OCI-LY7 (cell line): ENCODE data around the gene SLC25A26. TPM values are rescaled to one million over a fixed set of nuclear protein-coding genes. Genes with fewer than 3 reads are reported as not detected.

ENCODE experiments used
- BruUV-seq: library from RNA; stranded (reverse); fragments of 400-500 nt; replicated peaks from 2 replicates; lab custom pipeline; 2021; lab: Mats Ljungman, UMichigan
- CTCF ChIA-PET: fragments of 300-600 bp; sonication (Branson Sonifier 250); formaldehyde crosslinking; loops from one replicate; lab custom pipeline; 2022; ENCODE audit warnings: antibody characterized with exemption; ENCODE audit not compliant: unreplicated experiment; lab: Charles Lee
- POLR2A ChIA-PET: fragments of 300-600 bp; sonication (Branson Sonifier 250); formaldehyde crosslinking; loops from one replicate; lab custom pipeline; 2022; ENCODE audit warnings: antibody characterized with exemption; lab: Charles Lee
- DNase-seq: peaks from one replicate; pipeline ENCODE4 v3.0.0-alpha.2; 2015; ENCODE audit warnings: low spot score
- H2AFZ ChIP-seq: fragments of 200-600 bp; sonication (generic), shearing (Covaris generic); 2 replicates; pipeline ENCODE4 v1.6.1; 2014; ENCODE audit warnings: mild to moderate bottlenecking, antibody characterized with exemption, low read length, moderate library complexity
- H3K27ac ChIP-seq: fragments of 200-600 bp; sonication (generic); 2 replicates; pipeline ENCODE4 v1.5.1; 2014; ENCODE audit warnings: mixed run types, low read depth, mild to moderate bottlenecking, moderate library complexity, low read length, inconsistent platforms; ENCODE audit not compliant: poor library complexity, severe bottlenecking
- H3K36me3 ChIP-seq: fragments of 200-600 bp; sonication (generic); 2 replicates; pipeline ENCODE4 v1.6.1; 2014; ENCODE audit warnings: mild to moderate bottlenecking, antibody characterized with exemption, low read length, moderate library complexity, mixed read lengths; ENCODE audit not compliant: insufficient read depth
- H3K4me1 ChIP-seq: fragments of 200-600 bp; sonication (generic); 2 replicates; pipeline ENCODE4 v1.5.1; 2014; ENCODE audit warnings: mild to moderate bottlenecking, low read length; ENCODE audit not compliant: insufficient read depth, poor library complexity, severe bottlenecking
- H3K4me2 ChIP-seq: fragments of 200-600 bp; sonication (generic); 2 replicates; pipeline ENCODE4 v1.6.1; 2014; ENCODE audit warnings: mild to moderate bottlenecking, low read length
- H3K4me3 ChIP-seq: fragments of 200-600 bp; sonication (generic); 2 replicates; pipeline ENCODE4 v1.5.1; 2014; ENCODE audit warnings: mild to moderate bottlenecking, low read depth, low read length; ENCODE audit not compliant: poor library complexity, severe bottlenecking
- H3K79me2 ChIP-seq: fragments of 200-600 bp; sonication (generic); 2 replicates; pipeline ENCODE4 v1.6.1; 2016; ENCODE audit warnings: low read depth, mild to moderate bottlenecking, low read length, moderate library complexity, mixed read lengths; ENCODE audit not compliant: insufficient read depth
- H3K9me2 ChIP-seq: fragments of 200-600 bp; sonication (generic); 2 replicates; pipeline ENCODE4 v1.6.1; 2016; ENCODE audit warnings: mild to moderate bottlenecking, low read length, mixed read lengths; ENCODE audit not compliant: insufficient read depth
- H3K9me3 ChIP-seq: fragments of 200-600 bp; sonication (generic); 2 replicates; pipeline ENCODE4 v1.6.1; 2014; ENCODE audit warnings: mild to moderate bottlenecking, mixed run types, low read length, mixed read lengths
- H4K20me1 ChIP-seq: fragments of 200-600 bp; sonication (generic); 2 replicates; pipeline ENCODE4 v1.6.1; 2014; ENCODE audit warnings: mild to moderate bottlenecking, antibody characterized with exemption, low read length, moderate library complexity, mixed read lengths; ENCODE audit not compliant: insufficient read depth
- EZH2phosphoT487 ChIP-seq: fragments of 200-600 bp; sonication (generic); IDR thresholded peaks from 2 replicates; pipeline ENCODE4 v1.6.1; 2018; ENCODE audit warnings: low read depth, borderline replicate concordance, mild to moderate bottlenecking, mixed run types, antibody characterized with exemption, low read length, moderate library complexity, mixed read lengths
- intact Hi-C: fragments of 100-400 bp; cut with micrococcal nuclease; formaldehyde crosslinking; loops from one replicate; pipeline ENCODE4 v1.10.0; 2022; ENCODE audit not compliant: unreplicated experiment
- total RNA-seq, 2 experiments: library from RNA; depleted of rRNA in 1 of 2; stranded (reverse); fragments of >200 nt in 1 of 2; shearing (Covaris generic) in 1 of 2; gene quantifications; 2 replicates each; pipeline ENCODE4 v1.2.3, GENCODE V29; 2014 to 2022
- TF ChIP-seq, protein P1 (sequence below): fragments of 200-600 bp; sonication (generic); conservative IDR thresholded peaks from 2 replicates; pipeline ENCODE4 v1.5.1; 2014; ENCODE audit warnings: mild to moderate bottlenecking, antibody characterized with exemption, low read length, moderate library complexity, mixed read lengths

Gene SLC25A26
- total RNA-seq, 2 experiments from 2014 or later: 9.8 to 14.2 TPM

GRCh38 chr3:66392512-66392911 is 171.7 kb downstream of the SLC25A26 start:
- POLR2A ChIA-PET: no interaction called here
- H3K9me2 ChIP-seq: no peaks in the 10 kb centered on the region
- intact Hi-C loops: no loop called here

GRCh38 chr3:66392966-66393332 is 172.1 kb downstream of the SLC25A26 start:
- Histone ChIP-seq H3K27ac (no peak overlapping the region), H2AFZ (no peak overlapping the region), H3K36me3 (peaks cover 100% of the 10 kb centered on the region), H4K20me1 (0 out of 2 replicates have a peak, but pooled peaks cover 8% of the 10 kb centered on the region), H3K4me2 (no peak overlapping the region), H3K4me3 (no peak overlapping the region), H3K9me3 (peaks cover 11% of the 10 kb centered on the region; the same call in 1 of the 2 replicates), H3K4me1 (peaks cover 28% of the 10 kb centered on the region), H3K9me2 (no peaks in the 10 kb centered on the region), H3K79me2 (peaks cover 29% of the 10 kb centered on the region)
- intact Hi-C loops: no loop called here
- TF ChIP-seq, protein P1, sequence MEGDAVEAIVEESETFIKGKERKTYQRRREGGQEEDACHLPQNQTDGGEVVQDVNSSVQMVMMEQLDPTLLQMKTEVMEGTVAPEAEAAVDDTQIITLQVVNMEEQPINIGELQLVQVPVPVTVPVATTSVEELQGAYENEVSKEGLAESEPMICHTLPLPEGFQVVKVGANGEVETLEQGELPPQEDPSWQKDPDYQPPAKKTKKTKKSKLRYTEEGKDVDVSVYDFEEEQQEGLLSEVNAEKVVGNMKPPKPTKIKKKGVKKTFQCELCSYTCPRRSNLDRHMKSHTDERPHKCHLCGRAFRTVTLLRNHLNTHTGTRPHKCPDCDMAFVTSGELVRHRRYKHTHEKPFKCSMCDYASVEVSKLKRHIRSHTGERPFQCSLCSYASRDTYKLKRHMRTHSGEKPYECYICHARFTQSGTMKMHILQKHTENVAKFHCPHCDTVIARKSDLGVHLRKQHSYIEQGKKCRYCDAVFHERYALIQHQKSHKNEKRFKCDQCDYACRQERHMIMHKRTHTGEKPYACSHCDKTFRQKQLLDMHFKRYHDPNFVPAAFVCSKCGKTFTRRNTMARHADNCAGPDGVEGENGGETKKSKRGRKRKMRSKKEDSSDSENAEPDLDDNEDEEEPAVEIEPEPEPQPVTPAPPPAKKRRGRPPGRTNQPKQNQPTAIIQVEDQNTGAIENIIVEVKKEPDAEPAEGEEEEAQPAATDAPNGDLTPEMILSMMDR: no peak
- no peak for TF ChIP-seq EZH2phosphoT487
- ChIA-PET POLR2A (no interaction called here), CTCF (no interaction called here)
- no TSS peak for BruUV-seq
- DNase-seq: no peak

More at GRCh38 chr3:66392512-66392911, 171.7 kb downstream of the SLC25A26 start:
- Histone ChIP-seq H3K4me1 (peaks cover 28% of the 10 kb centered on the region), H4K20me1 (0 out of 2 replicates have a peak, but pooled peaks cover 8% of the 10 kb centered on the region), H2AFZ (no peak overlapping the region), H3K4me3 (no peak overlapping the region), H3K79me2 (peaks cover 31% of the 10 kb centered on the region), H3K27ac (no peak overlapping the region), H3K9me3 (peaks cover 11% of the 10 kb centered on the region; the same call in 1 of the 2 replicates), H3K4me2 (no peak overlapping the region), H3K36me3 (peaks cover 99% of the 10 kb centered on the region)
- CTCF ChIA-PET: no interaction called here
- DNase-seq: no peak
- BruUV-seq: no TSS peak
- TF ChIP-seq, protein P1: no peak
- TF ChIP-seq EZH2phosphoT487: no peak

DNA sequence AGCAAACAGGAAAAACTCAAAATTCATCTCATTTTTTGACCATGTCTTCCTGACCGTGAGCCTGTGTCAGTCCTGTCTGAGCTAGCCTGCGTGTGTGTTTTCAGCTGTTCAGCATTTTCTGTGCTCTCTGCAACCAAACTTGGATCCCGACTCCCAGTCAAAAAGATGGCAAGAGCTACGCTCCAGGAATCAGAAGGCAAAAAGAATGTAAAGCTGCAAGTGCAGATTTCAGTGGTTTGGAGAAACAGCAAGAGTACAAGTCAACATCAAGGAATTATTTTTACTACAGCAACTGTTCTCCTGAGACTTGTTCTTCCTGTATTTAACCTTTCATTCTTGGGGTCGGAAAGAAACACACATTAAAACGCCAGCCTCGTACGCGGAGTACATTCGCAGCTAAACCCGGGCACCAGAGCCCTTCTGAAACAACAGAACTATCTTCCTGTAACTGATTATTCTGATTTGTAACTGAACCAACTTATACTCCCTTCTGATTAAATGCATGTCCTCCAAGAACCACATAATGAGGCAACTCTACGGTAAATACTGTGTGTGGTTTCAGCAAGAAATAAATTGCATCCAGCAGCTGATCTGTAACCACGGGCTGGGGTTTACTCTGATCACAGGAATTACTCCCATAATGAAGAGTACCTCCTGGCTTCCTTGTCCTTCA is 172.7 kb downstream of the SLC25A26 start:
- TF ChIP-seq, protein P1: no peak
- TF ChIP-seq EZH2phosphoT487: no peak
- peaks cover 28% of the 10 kb centered on the region for H3K4me1 ChIP-seq
- H3K9me3 ChIP-seq: peaks cover 7% of the 10 kb centered on the region; the same call in 1 of the 2 replicates
- no peak overlapping the region for H2AFZ ChIP-seq
- no peaks in the 10 kb centered on the region for H3K9me2 ChIP-seq
- ChIA-PET CTCF (no interaction called here), POLR2A (no interaction called here)
- H3K4me2 ChIP-seq: no peak overlapping the region
- no TSS peak for BruUV-seq
- no peak overlapping the region for H3K27ac ChIP-seq
- no peak for DNase-seq
- peaks cover 100% of the 10 kb centered on the region for H3K36me3 ChIP-seq
- peaks cover 24% of the 10 kb centered on the region for H3K79me2 ChIP-seq
- H3K4me3 ChIP-seq: no peak overlapping the region
- H4K20me1 ChIP-seq: 0 out of 2 replicates have a peak, but pooled peaks cover 5% of the 10 kb centered on the region
- intact Hi-C loops: no loop called here
